K562 (cell line): ENCODE results near the gene MAPK4. TPM values are rescaled to one million over a fixed set of nuclear protein-coding genes. Genes with fewer than 3 reads are reported as not detected.

Experiments used
- ATAC-seq: fragments of 200-7000 bp; cut with Tn5 transposase; 3 replicates; pipeline ENCODE4 v1.9.1; 2020; ENCODE audit warnings: moderate library complexity
- BruUV-seq: library from RNA; stranded (reverse); fragments of 400-500 nt; replicated peaks from 2 replicates; lab custom pipeline; 2021; lab: Mats Ljungman, UMichigan
- CTCF ChIA-PET: fragments of 300-600 bp; formaldehyde crosslinking; extraction: SDS; loops from one replicate; lab custom pipeline; 2021; ENCODE audit warnings: low intra/inter-chr PET ratio; lab: Yijun Ruan, JAX
- POLR2A ChIA-PET: fragments of 300-600, 350-650 bp; sonication (Branson Sonifier 250); formaldehyde crosslinking; extraction: SDS; loops from one replicate; lab custom pipeline; 2021; ENCODE audit warnings: antibody characterized with exemption, inconsistent platforms; lab: Yijun Ruan, JAX
- DNase-seq, 4 experiments: peaks; one replicate each; pipeline versions ENCODE4 v3.0.0 to v3.0.0-alpha.2; 2011 to 2018; ENCODE audit warnings: low spot score in 3 of 4, mixed read lengths in 3 of 4; ENCODE audit errors: extremely low read depth in 1 of 4
- FAIRE-seq: peaks from 2 replicates; lab custom pipeline; 2011; peaks lifted over from hg19 to GRCh38; lab: Jason Lieb, UNC
- H2AFZ ChIP-seq: 2 replicates; pipeline ENCODE4 v1.6.0; 2011; ENCODE audit warnings: low read depth, low read length, control low read depth, inconsistent platforms
- H3K27ac ChIP-seq: fragments of 200-600 bp; 3 replicates; pipeline ENCODE4 v1.8.0; 2011; ENCODE audit warnings: low read depth, mild to moderate bottlenecking, control low read depth, inconsistent platforms, low read length, moderate library complexity, mixed read lengths; ENCODE audit errors: extremely low read depth
- H3K27me3 ChIP-seq, 2 experiments: fragments of 300-600 bp in 1 of 2; 2 replicates in 1 of 2; 3 replicates in 1 of 2; pipeline versions ENCODE4 v1.6.0 to v1.8.0; 2011; ENCODE audit warnings: inconsistent platforms in 2 of 2, low read length in 2 of 2, mild to moderate bottlenecking in 1 of 2, mixed read lengths in 1 of 2, moderate library complexity in 1 of 2; ENCODE audit not compliant: control insufficient read depth in 2 of 2, insufficient read depth in 2 of 2
- H3K36me3 ChIP-seq: fragments of 300-600 bp; 3 replicates; pipeline ENCODE4 v1.8.0; 2011; ENCODE audit warnings: mild to moderate bottlenecking, low read length, inconsistent platforms; ENCODE audit not compliant: control insufficient read depth, insufficient read depth
- H3K4me1 ChIP-seq, 2 experiments: fragments of 200-600 bp in 1 of 2; replicated peaks in 1 of 2; 2 replicates in 1 of 2; 3 replicates in 1 of 2; pipeline versions ENCODE4 v1.5.1 to v1.8.0; 2011; ENCODE audit warnings: inconsistent platforms in 2 of 2, low read length in 2 of 2, mild to moderate bottlenecking in 1 of 2, mixed read lengths in 1 of 2, moderate library complexity in 1 of 2; ENCODE audit not compliant: control insufficient read depth in 2 of 2, insufficient read depth in 2 of 2
- H3K4me2 ChIP-seq: 2 replicates; pipeline ENCODE4 v1.6.1; 2011; ENCODE audit warnings: low read length, control low read depth, inconsistent platforms, mixed read lengths; ENCODE audit not compliant: insufficient read depth
- H3K4me3 ChIP-seq: fragments of 200-600 bp; sonication (generic), shearing (Covaris generic); 2 replicates; pipeline ENCODE4 v1.5.1; 2016; ENCODE audit warnings: control low read depth, inconsistent platforms
- H3K79me2 ChIP-seq: fragments of 200-600 bp; 3 replicates; pipeline ENCODE4 v1.8.0; 2011; ENCODE audit warnings: low read length, inconsistent platforms; ENCODE audit not compliant: control insufficient read depth, insufficient read depth
- H3K9ac ChIP-seq, 2 experiments: 2 replicates each; pipeline versions ENCODE4 v1.6.0 to v1.6.1; 2011; ENCODE audit warnings: low read depth in 2 of 2, low read length in 2 of 2, control low read depth in 1 of 2, inconsistent platforms in 1 of 2, mild to moderate bottlenecking in 1 of 2, mixed read lengths in 1 of 2; ENCODE audit not compliant: insufficient read depth in 1 of 2
- H3K9me1 ChIP-seq: one replicate; pipeline ENCODE4 v1.6.0; 2011; ENCODE audit warnings: inconsistent platforms, mild to moderate bottlenecking, low read length, moderate library complexity; ENCODE audit not compliant: control insufficient read depth, insufficient read depth
- H3K9me3 ChIP-seq: replicated peaks from 2 replicates; pipeline ENCODE4 v1.5.1; 2011; ENCODE audit warnings: low read depth, low read length, inconsistent platforms; ENCODE audit not compliant: control insufficient read depth, insufficient read depth
- H4K20me1 ChIP-seq: replicated peaks from 2 replicates; pipeline ENCODE4 v1.6.1; 2011; ENCODE audit warnings: low read length, inconsistent platforms, mixed read lengths; ENCODE audit not compliant: control insufficient read depth, insufficient read depth
- CCNT2 ChIP-seq: IDR thresholded peaks from 2 replicates; pipeline ENCODE4 v1.6.1; 2011; ENCODE audit warnings: borderline replicate concordance, low read depth, mild to moderate bottlenecking, moderate library complexity, mixed read lengths, low read length; ENCODE audit not compliant: insufficient read length; ENCODE audit errors: extremely low read depth
- CHD7 ChIP-seq: fragments of 200-600 bp; sonication (generic); IDR thresholded peaks from one replicate; pipeline ENCODE4 v1.6.1; 2012; ENCODE audit warnings: mild to moderate bottlenecking, low read depth, low read length, inconsistent platforms
- E4F1 ChIP-seq: fragments of 250-450 bp; sonication (Bioruptor Pico); IDR thresholded peaks from 2 replicates; pipeline ENCODE4 v1.5.0; 2021; ENCODE audit warnings: mild to moderate bottlenecking, borderline replicate concordance
- TRIM28 ChIP-seq: fragments of 450-650 bp; IDR thresholded peaks from 2 replicates; pipeline ENCODE4 v1.6.1; 2017
- ZNF354B ChIP-seq: fragments of 250-450 bp; sonication (Bioruptor Pico); IDR thresholded peaks from 2 replicates; pipeline ENCODE4 v1.4.0; 2020
- ZNF436 ChIP-seq: fragments of 250-450, 450-650 bp; sonication (Bioruptor Pico); formaldehyde crosslinking; IDR thresholded peaks from 2 replicates; pipeline ENCODE4 v1.7.0; 2020; ENCODE audit warnings: mild to moderate bottlenecking
- WGBS: fragments of 100-300 bp; shearing (Covaris generic); methylation state at CpG from one replicate; pipeline ENCODE4 v1.1.6; 2016; ENCODE audit warnings: low coverage, mixed read lengths; ENCODE audit not compliant: insufficient coverage; ENCODE audit errors: missing lambda C conversion rate; 5-methylcytosine and 5-hydroxymethylcytosine counted together
- in situ Hi-C: fragments of 300-500 bp; cut with MboI; formaldehyde crosslinking; loops from 4 replicates; pipeline ENCODE4 v1.15.0; 2018; ENCODE audit warnings: inconsistent platforms, mixed read lengths
- intact Hi-C: fragments of 100-400 bp; cut with micrococcal nuclease; formaldehyde crosslinking; loops from 2 replicates; pipeline ENCODE4 v1.14.2; 2022
- polyA plus RNA-seq, 8 experiments: library from polyadenylated mRNA; depleted of rRNA in 4 of 8; stranded (reverse) in 5 of 8; unstranded in 3 of 8; fragments of >200 nt; fragmentation: Nextera tagmentation in 2 of 8; fragmentation: Illumina TruSeq in 1 of 8; extraction: Ambion mirVana in 2 of 8; extraction: Trizol in 1 of 8; gene quantifications; 2 replicates each; pipeline versions ENCODE4 v1.2.1 to v1.2.3, GENCODE V29; 2011 to 2014; ENCODE audit warnings: inconsistent platforms in 1 of 8, missing spikeins in 1 of 8
- total RNA-seq, 7 experiments: library from RNA; depleted of rRNA in 6 of 7; stranded (reverse); fragments of >200 nt in 6 of 7; fragmentation: Illumina TruSeq in 2 of 7; extraction: Trizol in 2 of 7; gene quantifications; 2 replicates each; pipeline versions ENCODE4 v1.2.1 to v1.2.3, GENCODE V29; 2011 to 2021; ENCODE audit warnings: low replicate concordance in 1 of 7

The MAPK4 gene
- total and polyA plus RNA-seq, 9 of the 15 experiments (the other 6 are each of a cell fraction or from before 2014, with no cell fraction given): not detected

- no peak for TF ChIP-seq E4F1 (CRISPR knock-in tag)
These were observed 186.1 kb downstream of the MAPK4 start (continued) for GRCh38 chr18:50745945-50746344.

- WGBS: 13% methylated on average over 1 of the region's 1 CpG
- H3K36me3 ChIP-seq: no peaks in the 10 kb centered on the region
- H3K4me3 ChIP-seq: no peak overlapping the region
- no peak overlapping the region for H3K9ac ChIP-seq
- H3K79me2 ChIP-seq: no peaks in the 10 kb centered on the region
- H3K9me3 ChIP-seq: no peaks in the 10 kb centered on the region
- H4K20me1 ChIP-seq: no peaks in the 10 kb centered on the region
- H3K9me1 ChIP-seq: no peaks in the 10 kb centered on the region
- peaks cover 0 to 12% of the 10 kb centered on the region in 2 experiments; a peak in 1 of 5 replicates for H3K27me3 ChIP-seq
- no peak overlapping the region for H2AFZ ChIP-seq
- ATAC-seq (no peak), DNase-seq (no peak), FAIRE-seq (no peak)
- intact Hi-C loops (no loop called here), in situ Hi-C loops (no loop called here)
- no peak overlapping the region for H3K27ac ChIP-seq
- CTCF ChIA-PET: no interaction called here
- POLR2A ChIA-PET: no interaction called here
- BruUV-seq: no TSS peak
- no peak overlapping the region for H3K4me2 ChIP-seq
- no peaks in the 10 kb centered on the region for H3K4me1 ChIP-seq
- TF ChIP-seq CCNT2: no peak
- no peak for TF ChIP-seq TRIM28
- no peak for TF ChIP-seq CHD7
- no peak for TF ChIP-seq ZNF436 (CRISPR knock-in tag)
- no peak for TF ChIP-seq ZNF354B (CRISPR knock-in tag)
These were observed 188.0 kb downstream of the MAPK4 start for GRCh38 chr18:50747849-50748242.
